Upper lobe of left lung (tissue), 6 donors: ENCODE measurements around the gene UFC1. TPM values are rescaled to one million over a fixed set of nuclear protein-coding genes. Genes with fewer than 3 reads are reported as not detected.

ENCODE experiments used
- ATAC-seq, 2 donors: fragments of 200-7000 bp; cut with Tn5 transposase; one replicate each; pipeline ENCODE4 v1.9.1; 2022; ENCODE audit warnings: mild to moderate bottlenecking in 2 of 2, moderate library complexity in 2 of 2; ENCODE audit not compliant: low FRiP score in 2 of 2
- DNase-seq, 2 donors: peaks; one replicate each; pipeline ENCODE4 v3.0.0-alpha.2; 2019 to 2020
- H3K27ac ChIP-seq, 4 donors: fragments of 200-600 bp; sonication (generic); one replicate each; pipeline ENCODE4 v1.5.1; 2016 to 2019
- H3K27me3 ChIP-seq, 4 donors: fragments of 200-600 bp; sonication (generic); one replicate each; pipeline ENCODE4 v1.5.1; 2017 to 2019
- H3K36me3 ChIP-seq, 4 donors: fragments of 200-600 bp; sonication (generic); one replicate each; pipeline ENCODE4 v1.5.1; 2016 to 2019
- H3K4me1 ChIP-seq, 4 donors: fragments of 200-600 bp; sonication (generic); one replicate each; pipeline ENCODE4 v1.5.1; 2018 to 2019
- H3K4me3 ChIP-seq, 4 donors: fragments of 200-600 bp; sonication (generic); one replicate each; pipeline ENCODE4 v1.5.1; 2017 to 2019; ENCODE audit warnings: mild to moderate bottlenecking in 2 of 4, moderate library complexity in 1 of 4
- H3K9me3 ChIP-seq, 4 donors: fragments of 200-600 bp; sonication (generic); one replicate each; pipeline ENCODE4 v1.5.1; 2018 to 2019
- EP300 ChIP-seq, 4 donors: sonication (generic); formaldehyde crosslinking; IDR thresholded peaks; one replicate each; pipeline ENCODE4 v1.5.1; 2017; ENCODE audit warnings: antibody characterized with exemption in 4 of 4, control low read depth in 2 of 4
- POLR2A ChIP-seq, 4 donors: fragments of 450-650 bp; IDR thresholded peaks; one replicate each; pipeline ENCODE4 v1.5.1; 2016 to 2017; ENCODE audit warnings: antibody characterized with exemption in 4 of 4, mild to moderate bottlenecking in 2 of 4
- POLR2AphosphoS5 ChIP-seq, 2 donors: sonication (generic); formaldehyde crosslinking; IDR thresholded peaks; one replicate each; pipeline ENCODE4 v1.5.1; 2017; ENCODE audit warnings: antibody characterized with exemption in 2 of 2
- WGBS, 2 donors: methylation state at CpG; one replicate each; pipeline ENCODE4 v1.1.5; 2017 to 2018; 5-methylcytosine and 5-hydroxymethylcytosine counted together
- total RNA-seq, 6 donors: library from RNA; depleted of rRNA in 4 of 6; stranded (reverse); fragments of >200 nt in 4 of 6; gene quantifications; one replicate each; pipeline versions ENCODE4 v1.1.0 to v1.2.1, GENCODE V29; 2016 to 2021
- TF ChIP-seq, protein P1 (sequence below), 6 experiments: fragments of 450-650 bp in 4 of 6; fragments of 200-600 bp in 2 of 6; sonication (generic) in 2 of 6; IDR thresholded peaks; one replicate each; pipeline ENCODE4 v1.5.1; 2016 to 2019; ENCODE audit warnings: antibody characterized with exemption in 6 of 6
- donor health status: DM: no; HTN: no; CAD: no; lungs with moderate emphysema.
- donor health status: DM: no; HTN: yes; CAD: no; lungs with severe emphysema.

Gene UFC1
- total RNA-seq, 6 donors from 2014 or later: 32.5 to 95.6 (median 75.6) TPM

- TF ChIP-seq POLR2AphosphoS5 (IDR thresholded peaks at IDR 0.05) (no peak), POLR2A (IDR thresholded peaks at IDR 0.05) (no peak), EP300 (IDR thresholded peaks at IDR 0.05) (no peak)
- TF ChIP-seq, protein P1, sequence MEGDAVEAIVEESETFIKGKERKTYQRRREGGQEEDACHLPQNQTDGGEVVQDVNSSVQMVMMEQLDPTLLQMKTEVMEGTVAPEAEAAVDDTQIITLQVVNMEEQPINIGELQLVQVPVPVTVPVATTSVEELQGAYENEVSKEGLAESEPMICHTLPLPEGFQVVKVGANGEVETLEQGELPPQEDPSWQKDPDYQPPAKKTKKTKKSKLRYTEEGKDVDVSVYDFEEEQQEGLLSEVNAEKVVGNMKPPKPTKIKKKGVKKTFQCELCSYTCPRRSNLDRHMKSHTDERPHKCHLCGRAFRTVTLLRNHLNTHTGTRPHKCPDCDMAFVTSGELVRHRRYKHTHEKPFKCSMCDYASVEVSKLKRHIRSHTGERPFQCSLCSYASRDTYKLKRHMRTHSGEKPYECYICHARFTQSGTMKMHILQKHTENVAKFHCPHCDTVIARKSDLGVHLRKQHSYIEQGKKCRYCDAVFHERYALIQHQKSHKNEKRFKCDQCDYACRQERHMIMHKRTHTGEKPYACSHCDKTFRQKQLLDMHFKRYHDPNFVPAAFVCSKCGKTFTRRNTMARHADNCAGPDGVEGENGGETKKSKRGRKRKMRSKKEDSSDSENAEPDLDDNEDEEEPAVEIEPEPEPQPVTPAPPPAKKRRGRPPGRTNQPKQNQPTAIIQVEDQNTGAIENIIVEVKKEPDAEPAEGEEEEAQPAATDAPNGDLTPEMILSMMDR (IDR thresholded peaks at IDR 0.05): no peak
- Histone ChIP-seq H3K9me3 (no peaks in the 10 kb centered on the region), H3K36me3 (no peaks in the 10 kb centered on the region), H3K27ac (peak overlapping the region; percentile 31 to 97 (median 96)), H3K27me3 (no peaks in the 10 kb centered on the region), H3K4me3 (peak overlapping the region in 3 of 4 donors; percentile 20 to 39 (median 22)), H3K4me1 (peaks cover 31 to 57% (median 40%) of the 10 kb centered on the region in 4 donors)
- WGBS, 2 donors: 76 to 79% methylated on average over 9 of the region's 11 CpGs
- DNase-seq: no peak
- ATAC-seq: no peak
Observed at GRCh38 chr1:161197560-161198193, 43.9 kb downstream of the UFC1 start.

DNA sequence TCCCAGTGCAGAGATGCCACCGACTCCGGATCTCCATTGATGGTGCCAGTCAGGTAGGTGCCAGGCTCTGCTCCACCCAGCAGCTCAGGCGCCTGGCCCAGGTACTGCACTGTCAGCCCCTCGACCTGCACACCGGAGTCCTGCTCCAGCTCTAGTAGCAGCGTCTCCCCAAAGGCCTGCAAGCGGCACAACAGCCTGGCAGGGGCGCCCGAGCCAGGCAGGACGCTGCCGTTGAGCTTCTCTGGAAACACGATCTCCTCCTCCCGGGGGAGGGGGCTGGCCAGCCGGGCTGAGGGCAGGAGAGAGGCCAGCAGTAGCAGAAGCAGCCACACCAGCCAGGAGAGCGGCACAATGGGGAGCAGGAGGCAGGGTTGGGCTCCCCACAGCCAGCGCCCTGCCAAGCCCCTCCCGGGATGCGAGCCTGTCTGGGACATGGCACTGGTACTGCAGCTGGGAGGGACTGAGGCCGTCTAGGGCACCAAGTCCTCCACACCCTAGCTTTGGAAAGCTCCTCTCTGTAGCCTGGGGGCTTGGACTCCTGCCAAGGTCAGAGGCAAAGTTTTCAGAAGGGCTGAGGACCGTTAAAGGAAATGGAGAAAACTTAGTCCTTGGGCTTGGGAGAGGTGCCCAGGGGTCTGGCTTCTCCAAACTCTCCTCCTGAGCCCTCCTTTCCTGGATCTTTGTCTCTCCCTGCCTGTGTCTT, 44.6 kb downstream of the UFC1 start:
- H3K4me1 ChIP-seq: peaks cover 37 to 64% (median 45%) of the 10 kb centered on the region in 4 donors
- ATAC-seq: no peak
- no peaks in the 10 kb centered on the region for H3K27me3 ChIP-seq
- peak overlapping the region in 3 of 4 donors; percentile 20 to 39 (median 22) for H3K4me3 ChIP-seq
- no peaks in the 10 kb centered on the region for H3K9me3 ChIP-seq
- WGBS, 2 donors: 7 to 49% methylated on average over 3 to 18 of the region's 20 CpGs
- peak overlapping the region; percentile 31 to 97 (median 96) for H3K27ac ChIP-seq
- H3K36me3 ChIP-seq: peaks cover 0 to 1% (median 0%) of the 10 kb centered on the region in 4 donors
- TF ChIP-seq, protein P1 (IDR thresholded peaks at IDR 0.05): no peak
- peak in 1 of 2 donors; percentile 32 for TF ChIP-seq POLR2AphosphoS5 (IDR thresholded peaks at IDR 0.05)
- TF ChIP-seq EP300 (IDR thresholded peaks at IDR 0.05): no peak
- no peak for TF ChIP-seq POLR2A (IDR thresholded peaks at IDR 0.05)
- DNase-seq: peak in 1 of 2 donors; percentile 82

DNA sequence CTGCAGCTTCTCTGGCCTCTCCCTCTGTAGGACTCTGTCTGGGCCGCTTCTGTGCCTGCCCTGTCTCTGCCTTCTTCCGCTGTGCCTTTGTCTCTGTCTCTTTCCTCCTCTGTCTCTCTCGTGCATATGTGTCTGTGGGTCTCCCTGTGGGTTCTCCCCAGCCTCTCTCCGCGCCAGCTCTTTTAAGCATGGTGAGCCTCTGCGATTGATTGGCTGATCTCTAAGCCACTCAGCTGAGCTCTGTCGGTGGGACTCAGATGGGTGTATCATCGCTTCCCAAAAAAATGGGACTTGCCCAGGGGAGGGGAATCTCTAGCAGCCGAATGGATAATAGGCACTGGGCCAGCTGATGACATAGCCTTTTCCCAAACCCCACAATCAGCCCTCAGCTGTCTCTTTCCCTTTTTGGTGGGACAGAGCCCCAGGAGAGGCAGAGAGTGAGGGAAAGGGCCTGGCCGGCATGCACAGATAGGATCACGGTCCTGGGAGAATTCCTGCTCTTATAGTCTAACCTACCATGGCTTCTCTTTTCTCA, 45.2 kb downstream of the UFC1 start, which contains the start of gene ADAMTS4:
Gene ADAMTS4, minus strand, starts transcription at position 158 of the 535 bp plus-strand sequence. CDS start 427 bp downstream, outside the sequence.
- ATAC-seq (peak in 1 of 2 donors; percentile 52), DNase-seq (no peak)
- H3K27ac ChIP-seq: peak within 1 kb of the TSS; percentile 95 to 97 (median 96)
- TF ChIP-seq POLR2A (IDR thresholded peaks at IDR 0.05) (peak in 2 of 4 donors; percentile 38 to 61), POLR2AphosphoS5 (IDR thresholded peaks at IDR 0.05) (peak; percentile 46 to 76)
- TF ChIP-seq, protein P1 (IDR thresholded peaks at IDR 0.05): no peak
- H3K36me3 ChIP-seq: peaks cover 0 to 7% (median 0%) of the 10 kb centered on the region in 4 donors
- H3K9me3 ChIP-seq: no peaks in the 10 kb centered on the region
- H3K4me1 ChIP-seq: peaks cover 43 to 70% (median 51%) of the 10 kb centered on the region in 4 donors
- H3K4me3 ChIP-seq: peak within 1 kb of the TSS in 3 of 4 donors; percentile 20 to 39 (median 22)
- no peaks in the 10 kb centered on the region for H3K27me3 ChIP-seq
- WGBS, 2 donors: 71 to 77% methylated on average over 11 of the region's 11 CpGs

- no peaks in the 10 kb centered on the region for H3K27me3 ChIP-seq
- ATAC-seq (no peak), DNase-seq (no peak)
- peak overlapping the region; percentile 95 to 97 (median 96) for H3K27ac ChIP-seq
- 55 to 57% methylated on average over 5 of the region's 5 CpGs for WGBS, 2 donors
- H3K4me1 ChIP-seq: peaks cover 43 to 73% (median 58%) of the 10 kb centered on the region in 4 donors
- no peak overlapping the region for H3K4me3 ChIP-seq
- H3K36me3 ChIP-seq: peaks cover 0 to 14% (median 0%) of the 10 kb centered on the region in 4 donors
- no peak for TF ChIP-seq EP300 (IDR thresholded peaks at IDR 0.05)
- no peak for TF ChIP-seq POLR2AphosphoS5 (IDR thresholded peaks at IDR 0.05)
- TF ChIP-seq, protein P1 (IDR thresholded peaks at IDR 0.05): no peak
- TF ChIP-seq POLR2A (IDR thresholded peaks at IDR 0.05): no peak
- no peaks in the 10 kb centered on the region for H3K9me3 ChIP-seq
Observed at GRCh38 chr1:161199506-161200139, 45.8 kb downstream of the UFC1 start.
